Neural progenitor cell (in vitro differentiated cells): ENCODE measurements around the gene C10orf88. TPM values are rescaled to one million over a fixed set of nuclear protein-coding genes. Genes with fewer than 3 reads are reported as not detected.

Experiments
- DNase-seq: peaks from one replicate; pipeline ENCODE4 v3.0.0-alpha.2; 2016; ENCODE audit warnings: low spot score
- H2AFZ ChIP-seq: fragments of 200-600 bp; sonication (generic); replicated peaks from 2 replicates; pipeline ENCODE4 v1.6.1; 2016; ENCODE audit warnings: antibody characterized with exemption
- H3F3A ChIP-seq: fragments of 200-600 bp; sonication (generic); 2 replicates; pipeline ENCODE4 v1.6.1; 2016; ENCODE audit warnings: antibody characterized with exemption, low read depth
- H3K27ac ChIP-seq: fragments of 200-600 bp; sonication (generic); 2 replicates; pipeline ENCODE4 v1.5.1; 2016; ENCODE audit warnings: mild to moderate bottlenecking
- H3K27me3 ChIP-seq: fragments of 200-600 bp; sonication (generic); 2 replicates; pipeline ENCODE4 v1.6.1; 2016; ENCODE audit warnings: mild to moderate bottlenecking, moderate library complexity
- H3K36me3 ChIP-seq: fragments of 200-600 bp; sonication (generic); 2 replicates; pipeline ENCODE4 v1.5.1; 2016
- H3K4me1 ChIP-seq: fragments of 200-600 bp; sonication (generic); 2 replicates; pipeline ENCODE4 v1.6.1; 2016; ENCODE audit warnings: mixed run types
- H3K4me2 ChIP-seq: fragments of 200-600 bp; sonication (generic); 2 replicates; pipeline ENCODE4 v1.6.1; 2016
- H3K4me3 ChIP-seq: fragments of 200-600 bp; sonication (generic); 2 replicates; pipeline ENCODE4 v1.5.1; 2016
- H3K79me2 ChIP-seq: fragments of 200-600 bp; sonication (generic); 2 replicates; pipeline ENCODE4 v1.6.1; 2016; ENCODE audit warnings: low read depth
- H3K9ac ChIP-seq: fragments of 200-600 bp; sonication (generic); 2 replicates; pipeline ENCODE4 v1.6.1; 2016
- H3K9me3 ChIP-seq: fragments of 200-600 bp; sonication (generic); 2 replicates; pipeline ENCODE4 v1.5.1; 2016; ENCODE audit warnings: low read depth
- H4K20me1 ChIP-seq: fragments of 200-600 bp; sonication (generic); 2 replicates; pipeline ENCODE4 v1.6.1; 2016; ENCODE audit warnings: low read depth
- H3K27ac Mint-ChIP-seq: 3 replicates; pipeline ENCODE4 v1.8.0; 2021; ENCODE audit warnings: mixed read lengths
- H3K27me3 Mint-ChIP-seq: 2 replicates; pipeline ENCODE4 v1.8.0; 2022; ENCODE audit warnings: low read depth, mild to moderate bottlenecking, inconsistent platforms, moderate library complexity, mixed read lengths; ENCODE audit not compliant: insufficient read depth
- H3K36me3 Mint-ChIP-seq: 3 replicates; pipeline ENCODE4 v1.8.0; 2021; ENCODE audit warnings: mixed read lengths
- H3K4me1 Mint-ChIP-seq: 3 replicates; pipeline ENCODE4 v1.8.0; 2021; ENCODE audit warnings: mixed read lengths
- H3K4me3 Mint-ChIP-seq: 3 replicates; pipeline ENCODE4 v1.8.0; 2021; ENCODE audit warnings: mild to moderate bottlenecking, moderate library complexity, mixed read lengths
- H3K9me3 Mint-ChIP-seq: 3 replicates; pipeline ENCODE4 v1.8.0; 2020; ENCODE audit warnings: mixed read lengths
- CTCF ChIP-seq: fragments of 200-600 bp; sonication (generic); IDR thresholded peaks from 2 replicates; pipeline ENCODE4 v1.5.1; 2017; ENCODE audit warnings: antibody characterized with exemption, mild to moderate bottlenecking
- EZH2 ChIP-seq: fragments of 200-600 bp; sonication (generic); IDR thresholded peaks from 2 replicates; pipeline ENCODE4 v1.6.1; 2017; ENCODE audit warnings: antibody characterized with exemption, mild to moderate bottlenecking, moderate library complexity
- EZH2phosphoT487 ChIP-seq: fragments of 200-600 bp; sonication (generic); IDR thresholded peaks from 2 replicates; pipeline ENCODE4 v1.6.1; 2017; ENCODE audit warnings: antibody characterized with exemption
- total RNA-seq: library from RNA; depleted of rRNA; stranded (reverse); fragments of >200 nt; gene quantifications from 2 replicates; pipeline ENCODE4 v1.2.3, GENCODE V29; 2015; ENCODE audit warnings: low replicate concordance

C10orf88 gene
- total RNA-seq, 1 donor from 2014 or later, result 17.7 TPM

- Histone ChIP-seq H3K4me2 (no peak overlapping the region), H3K27me3 (no peaks in the 10 kb centered on the region), H2AFZ (no peak overlapping the region), H3K4me1 (peaks cover 10% of the 10 kb centered on the region), H3K27ac (no peak overlapping the region), H3K79me2 (peaks cover 46% of the 10 kb centered on the region), H3K9me3 (no peaks in the 10 kb centered on the region), H3K9ac (no peak overlapping the region), H3K4me3 (no peak overlapping the region), H3K36me3 (no peaks in the 10 kb centered on the region), H4K20me1 (peaks cover 5% of the 10 kb centered on the region), H3F3A (no peaks in the 10 kb centered on the region)
- no peak overlapping the region for H3K4me3 Mint-ChIP-seq
- no peaks in the 10 kb centered on the region for H3K4me1 Mint-ChIP-seq
- no peaks in the 10 kb centered on the region for H3K27me3 Mint-ChIP-seq
- DNase-seq, result no peak
- H3K27ac Mint-ChIP-seq, result no peak overlapping the region
- TF ChIP-seq EZH2phosphoT487 (no peak), CTCF (no peak), EZH2 (no peak)
- H3K36me3 Mint-ChIP-seq, result no peaks in the 10 kb centered on the region
- H3K9me3 Mint-ChIP-seq, result no peaks in the 10 kb centered on the region
Observed at GRCh38 chr10:122999347-122999746, 45.3 kb upstream of the C10orf88 start.

- peaks cover 10% of the 10 kb centered on the region for H3K4me1 ChIP-seq
- no peaks in the 10 kb centered on the region for H3K4me1 Mint-ChIP-seq
- H3K4me3 ChIP-seq, result no peak overlapping the region
- H4K20me1 ChIP-seq, result peaks cover 5% of the 10 kb centered on the region
- DNase-seq, result no peak
- H3K4me3 Mint-ChIP-seq, result no peak overlapping the region
- no peak overlapping the region for H3K27ac Mint-ChIP-seq
- no peaks in the 10 kb centered on the region for H3K36me3 ChIP-seq
- H3K27ac ChIP-seq, result no peak overlapping the region
- no peaks in the 10 kb centered on the region for H3K9me3 Mint-ChIP-seq
- no peaks in the 10 kb centered on the region for H3K9me3 ChIP-seq
- H3K27me3 Mint-ChIP-seq, result no peaks in the 10 kb centered on the region
- H3K27me3 ChIP-seq, result no peaks in the 10 kb centered on the region
- H3K4me2 ChIP-seq, result no peak overlapping the region
- H3K9ac ChIP-seq, result no peak overlapping the region
- peaks cover 42% of the 10 kb centered on the region for H3K79me2 ChIP-seq
- H3K36me3 Mint-ChIP-seq, result peaks cover 2% of the 10 kb centered on the region
- no peaks in the 10 kb centered on the region for H3F3A ChIP-seq
- TF ChIP-seq EZH2 (no peak), EZH2phosphoT487 (no peak), CTCF (no peak)
- no peak overlapping the region for H2AFZ ChIP-seq
Observed at GRCh38 chr10:122998934-122999333, 44.9 kb upstream of the C10orf88 start.

- DNase-seq, result no peak
- H3K36me3 ChIP-seq, result no peaks in the 10 kb centered on the region
Observed at GRCh38 chr10:122998360-122998917, 44.4 kb upstream of the C10orf88 start.

More at GRCh38 chr10:122998360-122998917, 44.4 kb upstream of the C10orf88 start:
- Mint-ChIP-seq H3K27me3 (no peaks in the 10 kb centered on the region), H3K27ac (no peak overlapping the region), H3K4me3 (no peak overlapping the region), H3K4me1 (no peaks in the 10 kb centered on the region), H3K9me3 (no peaks in the 10 kb centered on the region), H3K36me3 (peaks cover 3% of the 10 kb centered on the region)
- Histone ChIP-seq H3K27me3 (no peaks in the 10 kb centered on the region), H3K9me3 (no peaks in the 10 kb centered on the region), H3K4me2 (no peak overlapping the region), H3K9ac (no peak overlapping the region), H3K4me1 (peaks cover 10% of the 10 kb centered on the region), H3F3A (no peaks in the 10 kb centered on the region), H3K79me2 (peaks cover 37% of the 10 kb centered on the region), H3K27ac (no peak overlapping the region), H4K20me1 (peaks cover 5% of the 10 kb centered on the region), H2AFZ (no peak overlapping the region), H3K4me3 (no peak overlapping the region)
- TF ChIP-seq CTCF, result no peak
- no peak for TF ChIP-seq EZH2
- no peak for TF ChIP-seq EZH2phosphoT487
